Adrenal gland (tissue), 12 donors: ENCODE measurements around the gene ALDOA. TPM values are rescaled to one million over a fixed set of nuclear protein-coding genes. Genes with fewer than 3 reads are reported as not detected.

Experiments used
- DNase-seq, 7 donors: peaks; one replicate each; pipeline ENCODE4 v3.0.0-alpha.2; 2019 to 2020
- H3K27ac ChIP-seq, 5 donors: fragments of 200-600 bp; sonication (generic) in 4 of 5; 1 replicate in 3 of 5; 2 replicates in 2 of 5; pipeline versions ENCODE4 v1.5.1 to v1.8.0; 2016 to 2020; ENCODE audit warnings: mild to moderate bottlenecking in 1 of 5
- H3K27me3 ChIP-seq: fragments of 200-600 bp; 2 replicates; pipeline ENCODE4 v1.8.0; 2021
- H3K36me3 ChIP-seq, 2 donors: fragments of 200-600 bp; replicated peaks in 1 of 2; 1 replicate in 1 of 2; 2 replicates in 1 of 2; pipeline versions ENCODE4 v1.5.1 to v1.8.0; 2018 to 2022
- H3K4me1 ChIP-seq, 2 donors: fragments of 200-600 bp; replicated peaks in 1 of 2; 1 replicate in 1 of 2; 2 replicates in 1 of 2; pipeline versions ENCODE4 v1.5.1 to v1.8.0; 2018 to 2021
- H3K4me3 ChIP-seq, 4 donors: fragments of 200-600 bp; sonication (generic) in 3 of 4; one replicate each; pipeline ENCODE4 v1.5.1; 2016 to 2018
- H3K9me3 ChIP-seq, 3 donors: fragments of 200-600 bp; sonication (generic) in 1 of 3; replicated peaks in 1 of 3; 1 replicate in 2 of 3; 2 replicates in 1 of 3; pipeline versions ENCODE4 v1.5.1 to v1.8.0; 2016 to 2021
- POLR2A ChIP-seq, 2 donors: fragments of 450-650 bp; IDR thresholded peaks; one replicate each; pipeline ENCODE4 v1.6.1; 2017; ENCODE audit warnings: antibody characterized with exemption in 2 of 2, mild to moderate bottlenecking in 2 of 2, moderate library complexity in 1 of 2
- WGBS, 4 donors: extraction: QIAGEN DNeasy Blood & Tissue Kit in 2 of 4; methylation state at CpG; one replicate each; pipeline versions ENCODE4 v1.1.5 to v1.1.7; 2013 to 2017; 5-methylcytosine and 5-hydroxymethylcytosine counted together
- intact Hi-C, 2 donors: fragments of 100-400 bp; cut with DNase I; formaldehyde crosslinking; loops; one replicate each; pipeline versions ENCODE4 v1.14.1 to v1.15.0; 2022 to 2023
- polyA plus RNA-seq, 3 donors: library from polyadenylated mRNA; stranded (reverse); fragments of 200-250 nt in 2 of 3; fragments of 350-450 nt in 1 of 3; fragmentation: Illumina TruSeq in 1 of 3; extraction: RNeasy Lipid Tissue Mini Kit (QIAGEN cat#74804) in 1 of 3; gene quantifications; one replicate each; pipeline ENCODE4 v1.2.3, GENCODE V29; 2013 to 2014
- total RNA-seq, 9 donors: library from RNA; depleted of rRNA in 4 of 9; stranded (reverse); fragments of >200 nt in 4 of 9; fragments of 120-200 nt in 1 of 9; fragmentation: NEBNext Ultra II Directional in 1 of 9; extraction: Animal tissue kit (Norgen Biotek cat#: 25700) in 1 of 9; gene quantifications; one replicate each; pipeline versions ENCODE4 v1.1.0 to v1.2.4, GENCODE V29; 2013 to 2023
- TF ChIP-seq, protein P1 (sequence below), 6 experiments: fragments of 450-650 bp in 4 of 6; fragments of 200-600 bp in 2 of 6; sonication (generic) in 1 of 6; IDR thresholded peaks; 1 replicate in 5 of 6; 2 replicates in 1 of 6; pipeline versions ENCODE4 v1.5.1 to v1.8.0; 2016 to 2021; ENCODE audit warnings: antibody characterized with exemption in 6 of 6, mild to moderate bottlenecking in 2 of 6, moderate library complexity in 1 of 6
- donor health status: healthy with polysubstance abuse.
- donor health status: Bipolar disorder and iron deficiency.
- donor health status: DM: yes; HTN: yes; CAD: no.
- donor health status: DM: no; HTN: no; CAD: no.
- donor health status: DM: no; HTN: no; CAD: no.
- donor health status: DM: yes; HTN: yes; CAD: no.

Gene ALDOA
- total and polyA plus RNA-seq, 12 donors = 623 to 1,930 (median 1,345) TPM

DNA sequence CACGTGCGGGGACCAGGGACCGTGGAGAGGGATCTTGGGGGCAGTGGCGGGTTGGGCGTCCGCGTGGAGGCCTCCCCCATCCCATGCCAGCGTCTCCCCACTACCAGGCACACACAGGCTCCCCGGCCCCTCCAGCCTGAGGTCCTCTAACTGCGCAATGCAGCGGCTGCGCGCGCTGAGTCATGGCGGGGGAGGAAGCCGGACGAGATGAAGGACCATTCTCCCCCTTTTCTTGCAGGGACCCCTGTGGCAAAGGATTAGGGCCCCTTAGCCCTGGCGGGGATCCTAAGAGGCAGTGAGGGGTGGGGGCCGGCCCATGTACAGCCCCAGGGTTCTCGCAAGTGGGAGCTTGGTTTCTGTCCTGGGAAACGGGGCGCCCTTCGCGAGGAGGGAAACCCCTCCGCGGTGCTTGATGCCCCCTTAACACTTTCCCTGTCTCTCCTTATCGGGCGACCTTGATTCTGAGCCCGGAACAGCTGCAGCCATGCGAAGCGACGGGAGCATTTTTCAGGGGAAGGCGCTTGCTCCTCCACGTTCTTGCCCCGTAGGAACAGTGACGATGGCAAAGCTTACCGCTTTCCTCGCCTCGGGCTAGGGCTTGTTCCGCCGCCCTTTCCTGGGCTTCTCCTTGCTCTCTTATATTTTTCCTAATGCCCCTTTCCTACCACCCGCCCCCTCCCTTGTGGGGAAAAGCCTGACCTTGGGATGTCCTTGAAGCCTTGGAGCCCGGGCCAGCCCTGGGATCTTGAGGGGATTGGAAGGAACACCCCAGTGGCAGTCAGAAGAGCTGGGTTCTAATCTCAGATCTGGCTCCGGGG lies 592 bp downstream of the ALDOA start:
- peak in 6 of 7 donors; percentile 45 to 79 (median 74) for DNase-seq
- H3K4me1 ChIP-seq = peaks cover 41 to 50% of the 10 kb centered on the region in 2 donors
- no peaks in the 10 kb centered on the region for H3K27me3 ChIP-seq
- peak overlapping the region; percentile 76 to 100 (median 99) for H3K27ac ChIP-seq
- peaks cover 0 to 45% of the 10 kb centered on the region in 2 donors for H3K36me3 ChIP-seq
- TF ChIP-seq, protein P1, sequence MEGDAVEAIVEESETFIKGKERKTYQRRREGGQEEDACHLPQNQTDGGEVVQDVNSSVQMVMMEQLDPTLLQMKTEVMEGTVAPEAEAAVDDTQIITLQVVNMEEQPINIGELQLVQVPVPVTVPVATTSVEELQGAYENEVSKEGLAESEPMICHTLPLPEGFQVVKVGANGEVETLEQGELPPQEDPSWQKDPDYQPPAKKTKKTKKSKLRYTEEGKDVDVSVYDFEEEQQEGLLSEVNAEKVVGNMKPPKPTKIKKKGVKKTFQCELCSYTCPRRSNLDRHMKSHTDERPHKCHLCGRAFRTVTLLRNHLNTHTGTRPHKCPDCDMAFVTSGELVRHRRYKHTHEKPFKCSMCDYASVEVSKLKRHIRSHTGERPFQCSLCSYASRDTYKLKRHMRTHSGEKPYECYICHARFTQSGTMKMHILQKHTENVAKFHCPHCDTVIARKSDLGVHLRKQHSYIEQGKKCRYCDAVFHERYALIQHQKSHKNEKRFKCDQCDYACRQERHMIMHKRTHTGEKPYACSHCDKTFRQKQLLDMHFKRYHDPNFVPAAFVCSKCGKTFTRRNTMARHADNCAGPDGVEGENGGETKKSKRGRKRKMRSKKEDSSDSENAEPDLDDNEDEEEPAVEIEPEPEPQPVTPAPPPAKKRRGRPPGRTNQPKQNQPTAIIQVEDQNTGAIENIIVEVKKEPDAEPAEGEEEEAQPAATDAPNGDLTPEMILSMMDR (IDR thresholded peaks at IDR 0.05) = peak in 1 of 6 experiments; percentile 6
- no peak for TF ChIP-seq POLR2A (IDR thresholded peaks at IDR 0.05)
- no peaks in the 10 kb centered on the region for H3K9me3 ChIP-seq
- H3K4me3 ChIP-seq = peak overlapping the region; percentile 41 to 96 (median 88)
- 1% methylated on average over 20 to 44 of the region's 44 CpGs for WGBS, 4 donors
- intact Hi-C loops = no loop called here

DNA sequence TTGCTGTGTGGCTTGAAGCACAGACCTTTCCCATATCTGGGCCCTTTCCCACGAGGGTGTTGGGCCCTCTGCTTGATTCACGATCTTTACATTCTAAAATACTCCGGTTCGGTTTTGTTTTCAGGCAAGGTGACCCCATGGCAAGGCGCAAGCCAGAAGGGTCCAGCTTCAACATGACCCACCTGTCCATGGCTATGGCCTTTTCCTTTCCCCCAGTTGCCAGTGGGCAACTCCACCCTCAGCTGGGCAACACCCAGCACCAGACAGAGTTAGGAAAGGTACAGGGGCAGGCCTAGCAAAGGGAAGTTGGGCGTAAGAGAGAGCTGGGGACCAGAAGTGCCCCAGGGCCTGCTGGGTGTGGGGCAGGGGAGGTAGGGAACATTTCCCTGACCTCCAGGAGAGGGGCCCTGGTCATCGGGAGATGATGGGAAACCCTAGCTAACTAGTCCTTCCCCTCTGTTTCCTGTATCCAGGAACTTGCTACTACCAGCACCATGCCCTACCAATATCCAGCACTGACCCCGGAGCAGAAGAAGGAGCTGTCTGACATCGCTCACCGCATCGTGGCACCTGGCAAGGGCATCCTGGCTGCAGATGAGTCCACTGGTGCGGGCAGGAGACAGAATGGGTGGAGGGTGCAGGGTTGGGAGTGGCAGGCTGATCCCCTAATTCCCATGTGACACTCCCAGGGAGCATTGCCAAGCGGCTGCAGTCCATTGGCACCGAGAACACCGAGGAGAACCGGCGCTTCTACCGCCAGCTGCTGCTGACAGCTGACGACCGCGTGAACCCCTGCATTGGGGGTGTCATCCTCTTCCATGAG lies 1.4 kb downstream of the ALDOA start:
- WGBS, 4 donors = 32 to 40% (median 37%) methylated on average over 11 to 21 of the region's 21 CpGs
- H3K27me3 ChIP-seq = no peaks in the 10 kb centered on the region

DNA sequence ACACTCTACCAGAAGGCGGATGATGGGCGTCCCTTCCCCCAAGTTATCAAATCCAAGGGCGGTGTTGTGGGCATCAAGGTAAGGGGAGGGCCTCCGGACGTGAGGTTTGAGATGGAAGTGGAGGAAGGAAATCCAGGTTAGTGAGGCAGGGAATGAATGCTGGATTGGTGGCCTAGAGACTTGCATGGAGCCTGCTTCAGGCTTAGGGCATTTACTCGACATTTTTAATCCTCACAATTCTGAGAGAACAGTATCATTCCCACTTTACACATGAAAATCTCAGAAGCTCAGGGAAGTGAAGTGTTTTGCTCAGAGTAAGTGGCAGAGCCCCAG lies 2.0 kb downstream of the ALDOA start:
- TF ChIP-seq, protein P1 (IDR thresholded peaks at IDR 0.05) = no peak
- no peak for TF ChIP-seq POLR2A (IDR thresholded peaks at IDR 0.05)
- DNase-seq = no peak
- Histone ChIP-seq H3K4me1 (peaks cover 41 to 50% of the 10 kb centered on the region in 2 donors), H3K27me3 (no peaks in the 10 kb centered on the region), H3K36me3 (peaks cover 0 to 59% of the 10 kb centered on the region in 2 donors), H3K27ac (peak overlapping the region in 2 of 5 donors; percentile 97 to 100), H3K4me3 (peak overlapping the region in 2 of 4 donors; percentile 87 to 96), H3K9me3 (no peaks in the 10 kb centered on the region)
- WGBS, 4 donors = 47 to 54% (median 52%) methylated on average over 6 of the region's 6 CpGs
- intact Hi-C loops = no loop called here

More for the DNA sequence above, 1.4 kb downstream of the ALDOA start:
- peaks cover 0 to 53% of the 10 kb centered on the region in 2 donors for H3K36me3 ChIP-seq
- TF ChIP-seq POLR2A (IDR thresholded peaks at IDR 0.05) = peak in 1 of 2 donors; percentile 14
- TF ChIP-seq, protein P1 (IDR thresholded peaks at IDR 0.05) = no peak
- H3K4me1 ChIP-seq = peaks cover 41 to 50% of the 10 kb centered on the region in 2 donors
- peak; percentile 53 to 74 (median 61) for DNase-seq
- intact Hi-C loops = no loop called here
- peak overlapping the region; percentile 41 to 96 (median 88) for H3K4me3 ChIP-seq
- no peaks in the 10 kb centered on the region for H3K9me3 ChIP-seq
- H3K27ac ChIP-seq = peak overlapping the region; percentile 76 to 100 (median 99)

DNA sequence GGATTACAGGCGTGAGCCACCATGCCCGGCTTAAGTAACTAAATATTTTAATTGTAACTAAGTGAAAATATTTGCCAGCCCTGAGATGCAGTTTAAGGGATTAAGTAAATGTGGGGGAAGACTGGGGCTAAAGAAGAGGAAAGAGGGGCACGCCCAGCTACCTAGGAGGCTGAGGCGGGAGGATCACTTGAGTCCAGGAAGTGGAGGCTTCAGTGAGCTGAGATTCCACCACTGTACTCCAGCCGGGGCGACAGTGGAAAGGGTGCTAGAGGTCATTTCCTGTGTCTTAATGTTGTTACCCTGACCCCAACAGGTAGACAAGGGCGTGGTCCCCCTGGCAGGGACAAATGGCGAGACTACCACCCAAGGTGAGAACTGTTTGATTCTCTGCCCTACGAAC lies 2.8 kb downstream of the ALDOA start:
- Histone ChIP-seq H3K27me3 (no peaks in the 10 kb centered on the region), H3K4me1 (peaks cover 41 to 46% of the 10 kb centered on the region in 2 donors), H3K36me3 (peaks cover 0 to 65% of the 10 kb centered on the region in 2 donors), H3K9me3 (no peaks in the 10 kb centered on the region), H3K4me3 (no peak overlapping the region), H3K27ac (peak overlapping the region in 3 of 5 donors; percentile 45 to 75 (median 60))
- WGBS, 4 donors = 72 to 86% (median 78%) methylated on average over 9 of the region's 9 CpGs
- DNase-seq = no peak
- TF ChIP-seq, protein P1 (IDR thresholded peaks at IDR 0.05) = no peak
- TF ChIP-seq POLR2A (IDR thresholded peaks at IDR 0.05) = no peak
- intact Hi-C loops = no loop called here
